ENCODE data around the gene CTF1.
"Not testable (repeated sequence)": the region's sequence is repeated elsewhere in the genome, so short reads cannot be mapped to it uniquely, and the experiment has no call there.

CTF1 gene

GRCh38 chr16:30896261-30896888 lies at the start of gene CTF1:
CTF1 (plus strand) TSS chr16:30896614; CDS start chr16:30896644, 30 bp downstream.
- DNase-seq: no peak

- DNase-seq: no peak
Observed at GRCh38 chr16:30846649-30847402, 49.6 kb upstream of the CTF1 start.

- no peak for DNase-seq
Observed at GRCh38 chr16:30850246-30850645, 46.2 kb upstream of the CTF1 start.

- DNase-seq: no peak
Observed at GRCh38 chr16:30853758-30854157, 42.7 kb upstream of the CTF1 start.

GRCh38 chr16:30858111-30858495 lies 38.3 kb upstream of the CTF1 start:
- no peak for DNase-seq

- no peak for DNase-seq
Observed at GRCh38 chr16:30858829-30859423, 37.5 kb upstream of the CTF1 start.

GRCh38 chr16:30860729-30861128 lies 35.7 kb upstream of the CTF1 start:
- DNase-seq: not testable (repeated sequence)

GRCh38 chr16:30863178-30863577 lies 33.2 kb upstream of the CTF1 start:
- DNase-seq: not testable (repeated sequence)

GRCh38 chr16:30866031-30866430 lies 30.4 kb upstream of the CTF1 start:
- DNase-seq: no peak

GRCh38 chr16:30867747-30868146 lies 28.7 kb upstream of the CTF1 start:
- no peak for DNase-seq

GRCh38 chr16:30870904-30871303 lies 25.5 kb upstream of the CTF1 start:
- no peak for DNase-seq

GRCh38 chr16:30874244-30874820 lies 22.1 kb upstream of the CTF1 start:
- DNase-seq: no peak

GRCh38 chr16:30874821-30875717 lies 21.3 kb upstream of the CTF1 start:
- peak; percentile 64 for DNase-seq

GRCh38 chr16:30875871-30876801 lies 20.3 kb upstream of the CTF1 start:
- no peak for DNase-seq

GRCh38 chr16:30876867-30877266 lies 19.5 kb upstream of the CTF1 start:
- no peak for DNase-seq

- no peak for DNase-seq
Observed at GRCh38 chr16:30882429-30883310, 13.7 kb upstream of the CTF1 start.

GRCh38 chr16:30884760-30885159 lies 11.7 kb upstream of the CTF1 start:
- no peak for DNase-seq

GRCh38 chr16:30885196-30885595 lies 11.2 kb upstream of the CTF1 start:
- no peak for DNase-seq

- DNase-seq: no peak
Observed at GRCh38 chr16:30886145-30886544, 10.3 kb upstream of the CTF1 start.

- DNase-seq: no peak
Observed at GRCh38 chr16:30887927-30888326, 8.5 kb upstream of the CTF1 start.
